Left lung (tissue), 10 donors: Measurements from ENCODE around the gene CREBRF. TPM values are rescaled to one million over a fixed set of nuclear protein-coding genes. Genes with fewer than 3 reads are reported as not detected.

Source experiments
- ATAC-seq: fragments of 200-7000 bp; cut with Tn5 transposase; one replicate; pipeline ENCODE4 v1.9.1; 2020; ENCODE audit warnings: moderate library complexity
- DNase-seq, 4 donors: peaks; one replicate each; pipeline ENCODE4 v3.0.0-alpha.2; 2013 to 2020
- H3K27ac ChIP-seq, 2 donors: fragments of 200-600 bp; sonication (generic) in 1 of 2; one replicate each; pipeline versions ENCODE4 v1.5.0 to v1.8.0; 2020 to 2021
- H3K27me3 ChIP-seq, 2 donors: fragments of 200-600 bp; sonication (generic) in 1 of 2; one replicate each; pipeline versions ENCODE4 v1.5.0 to v1.8.0; 2020 to 2021
- H3K36me3 ChIP-seq, 2 donors: fragments of 200-600 bp; sonication (generic) in 1 of 2; one replicate each; pipeline versions ENCODE4 v1.5.0 to v1.8.0; 2020 to 2021
- H3K4me1 ChIP-seq, 2 donors: fragments of 200-600 bp; one replicate each; pipeline ENCODE4 v1.8.0; 2021
- H3K4me3 ChIP-seq, 2 donors: fragments of 200-600 bp; sonication (generic) in 1 of 2; one replicate each; pipeline versions ENCODE4 v1.5.0 to v1.8.0; 2020 to 2021; ENCODE audit warnings: mild to moderate bottlenecking in 1 of 2
- H3K9me3 ChIP-seq, 2 donors: fragments of 200-600 bp; sonication (generic) in 1 of 2; one replicate each; pipeline versions ENCODE4 v1.5.0 to v1.8.0; 2020 to 2021
- CTCF ChIP-seq, 2 donors: fragments of 200-600 bp; sonication (generic) in 1 of 2; IDR thresholded peaks; one replicate each; pipeline versions ENCODE4 v1.5.0 to v1.8.0; 2021; ENCODE audit warnings: antibody characterized with exemption in 2 of 2
- intact Hi-C, 2 donors: fragments of 100-400 bp; cut with DNase I; formaldehyde crosslinking; loops; one replicate each; pipeline versions ENCODE4 v1.11.2 to v1.14.2; 2022
- polyA plus RNA-seq, 6 donors: library from polyadenylated mRNA; unstranded; fragments of 120-200 nt; gene quantifications; one replicate each; pipeline ENCODE4 v1.2.1, GENCODE V29; 2013; ENCODE audit not compliant: insufficient read length in 6 of 6
- total RNA-seq, 2 donors: library from RNA; stranded (reverse); fragmentation: NEBNext Ultra II Directional; extraction: Animal tissue kit (Norgen Biotek cat#: 25700); gene quantifications; one replicate each; pipeline ENCODE4 v1.2.1, GENCODE V29; 2021
- donor health status: DM: no; HTN: yes; CAD: no.
- donor health status: DM: no; HTN: no; CAD: no.

The CREBRF gene
- total and polyA plus RNA-seq, 8 donors = 14.7 to 34.4 (median 20.3) TPM

- TF ChIP-seq CTCF (IDR thresholded peaks at IDR 0.05) = no peak
- ATAC-seq = peak; percentile 71
- Histone ChIP-seq H3K36me3 (peaks cover 0 to 22% of the 10 kb centered on the region in 2 donors), H3K9me3 (no peaks in the 10 kb centered on the region), H3K4me3 (no peak overlapping the region), H3K4me1 (peaks cover 5 to 19% of the 10 kb centered on the region in 2 donors), H3K27ac (peak overlapping the region; percentile 43 to 52), H3K27me3 (no peaks in the 10 kb centered on the region)
- peak in 2 of 4 donors; percentile 26 to 29 for DNase-seq
- intact Hi-C loops = no loop called here
Measured at GRCh38 chr5:173094012-173094661, 38.0 kb downstream of the CREBRF start.

- Histone ChIP-seq H3K27me3 (no peaks in the 10 kb centered on the region), H3K4me1 (peaks cover 0 to 11% of the 10 kb centered on the region in 2 donors), H3K4me3 (no peak overlapping the region), H3K36me3 (peaks cover 0 to 17% of the 10 kb centered on the region in 2 donors), H3K27ac (no peak overlapping the region), H3K9me3 (peaks cover 0 to 7% of the 10 kb centered on the region in 2 donors)
- DNase-seq (no peak), ATAC-seq (no peak)
- no peak for TF ChIP-seq CTCF (IDR thresholded peaks at IDR 0.05)
- intact Hi-C loops = no loop called here
Measured at GRCh38 chr5:173098787-173099186, 42.6 kb downstream of the CREBRF start.

- no peak for ATAC-seq
- H3K4me3 ChIP-seq = no peak overlapping the region
- TF ChIP-seq CTCF (IDR thresholded peaks at IDR 0.05) = no peak
- peaks cover 0 to 17% of the 10 kb centered on the region in 2 donors for H3K36me3 ChIP-seq
- peaks cover 0 to 4% of the 10 kb centered on the region in 2 donors for H3K4me1 ChIP-seq
- H3K27me3 ChIP-seq = no peaks in the 10 kb centered on the region
- peaks cover 0 to 7% of the 10 kb centered on the region in 2 donors for H3K9me3 ChIP-seq
- no peak for DNase-seq
- no peak overlapping the region for H3K27ac ChIP-seq
- intact Hi-C loops = no loop called here
Measured at GRCh38 chr5:173099461-173099860, 43.3 kb downstream of the CREBRF start.

- ATAC-seq = no peak
- no peak overlapping the region for H3K4me3 ChIP-seq
- intact Hi-C loops = no loop called here
- peaks cover 0 to 17% of the 10 kb centered on the region in 2 donors for H3K36me3 ChIP-seq
- TF ChIP-seq CTCF (IDR thresholded peaks at IDR 0.05) = no peak
- no peak for DNase-seq
- H3K27me3 ChIP-seq = no peaks in the 10 kb centered on the region
- no peaks in the 10 kb centered on the region for H3K4me1 ChIP-seq
- peaks cover 0 to 7% of the 10 kb centered on the region in 2 donors for H3K9me3 ChIP-seq
- H3K27ac ChIP-seq = no peak overlapping the region
Measured at GRCh38 chr5:173101245-173101644, 45.1 kb downstream of the CREBRF start.

- Histone ChIP-seq H3K27me3 (no peaks in the 10 kb centered on the region), H3K9me3 (peaks cover 0 to 7% of the 10 kb centered on the region in 2 donors), H3K36me3 (peaks cover 0 to 18% of the 10 kb centered on the region in 2 donors), H3K4me3 (no peak overlapping the region), H3K27ac (no peak overlapping the region), H3K4me1 (no peaks in the 10 kb centered on the region)
- intact Hi-C loops = no loop called here
- ATAC-seq = no peak
- no peak for DNase-seq
- no peak for TF ChIP-seq CTCF (IDR thresholded peaks at IDR 0.05)
Measured at GRCh38 chr5:173103411-173103810, 47.3 kb downstream of the CREBRF start.
